ENCODE measurements around the gene VRK2. TPM values are rescaled to one million over a fixed set of nuclear protein-coding genes. Genes with fewer than 3 reads are reported as not detected.
A peak's percentile ranks its signal among the peaks of the same experiment; 100 is the strongest.

VRK2 gene
- total RNA-seq, 1 experiment from 2014 or later = 27.6 TPM

DNA sequence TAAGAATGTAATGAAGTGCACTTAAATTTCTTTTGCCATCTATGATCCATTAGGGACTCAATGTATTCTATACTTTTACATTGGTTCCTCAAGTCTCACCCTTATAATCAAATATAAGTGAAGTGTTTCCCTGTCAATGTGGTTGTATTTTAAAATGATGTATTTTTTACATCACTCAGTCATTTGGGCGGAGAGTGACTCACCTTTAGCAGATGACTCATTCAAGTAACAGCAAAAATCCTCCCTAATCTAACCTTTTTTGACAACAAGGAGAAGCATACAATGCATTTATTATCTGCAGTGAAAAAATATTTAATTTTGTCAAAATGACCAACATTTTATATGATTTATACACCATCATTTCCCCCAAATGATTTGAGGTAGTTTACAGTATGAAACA lies 100.1 kb downstream of the VRK2 start:
- CTCF ChIA-PET = no interaction called here
- intact Hi-C loops (cut with micrococcal nuclease) = no loop called here
- no TSS peak for BruUV-seq (replicated peaks)

DNA sequence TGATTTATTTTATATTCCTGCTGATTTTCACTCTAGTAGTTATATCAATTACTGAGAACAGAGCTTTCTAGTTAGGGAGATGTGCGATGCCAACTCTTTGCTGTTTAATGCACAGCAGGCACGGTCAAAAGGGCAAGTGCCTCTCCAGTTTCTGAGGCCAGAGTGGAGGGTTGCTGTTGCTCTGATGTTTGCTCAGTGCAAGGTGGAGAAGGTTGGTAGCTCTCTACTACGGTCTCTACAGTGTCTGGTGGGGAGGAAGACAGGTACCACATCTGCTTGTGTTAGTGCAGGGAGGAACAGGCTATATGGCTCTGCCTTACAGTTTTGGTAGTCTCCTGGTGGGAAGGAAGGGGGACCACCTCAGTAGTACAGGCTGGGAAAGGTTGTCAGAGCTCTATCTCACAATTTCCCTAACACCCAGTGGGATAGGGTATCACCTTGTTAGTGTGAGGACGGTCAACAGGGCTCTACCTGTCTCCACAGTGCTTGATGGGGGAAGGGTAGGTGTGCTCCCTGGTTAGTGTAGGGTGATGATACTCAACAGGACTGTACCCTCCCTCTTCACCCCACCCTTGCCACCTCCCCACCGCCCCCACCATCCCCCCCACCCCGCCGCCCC lies 108.7 kb downstream of the VRK2 start:
- peaks cover 14% of the 10 kb centered on the region for H3K4me1 ChIP-seq (ENCODE audit: insufficient read depth, low read length)
- no TSS peak for BruUV-seq (replicated peaks)
- intact Hi-C loops (cut with micrococcal nuclease) = no loop called here
- no peak overlapping the region for H3K4me2 ChIP-seq (ENCODE audit: low read length)
- TF ChIP-seq EZH2 (IDR thresholded peaks at IDR 0.05; ENCODE audit: low read length, unreplicated experiment) (no peak), EZH2phosphoT487 (IDR thresholded peaks at IDR 0.05; ENCODE audit: borderline replicate concordance, low read length) (no peak)
- TF ChIP-seq, protein P1, sequence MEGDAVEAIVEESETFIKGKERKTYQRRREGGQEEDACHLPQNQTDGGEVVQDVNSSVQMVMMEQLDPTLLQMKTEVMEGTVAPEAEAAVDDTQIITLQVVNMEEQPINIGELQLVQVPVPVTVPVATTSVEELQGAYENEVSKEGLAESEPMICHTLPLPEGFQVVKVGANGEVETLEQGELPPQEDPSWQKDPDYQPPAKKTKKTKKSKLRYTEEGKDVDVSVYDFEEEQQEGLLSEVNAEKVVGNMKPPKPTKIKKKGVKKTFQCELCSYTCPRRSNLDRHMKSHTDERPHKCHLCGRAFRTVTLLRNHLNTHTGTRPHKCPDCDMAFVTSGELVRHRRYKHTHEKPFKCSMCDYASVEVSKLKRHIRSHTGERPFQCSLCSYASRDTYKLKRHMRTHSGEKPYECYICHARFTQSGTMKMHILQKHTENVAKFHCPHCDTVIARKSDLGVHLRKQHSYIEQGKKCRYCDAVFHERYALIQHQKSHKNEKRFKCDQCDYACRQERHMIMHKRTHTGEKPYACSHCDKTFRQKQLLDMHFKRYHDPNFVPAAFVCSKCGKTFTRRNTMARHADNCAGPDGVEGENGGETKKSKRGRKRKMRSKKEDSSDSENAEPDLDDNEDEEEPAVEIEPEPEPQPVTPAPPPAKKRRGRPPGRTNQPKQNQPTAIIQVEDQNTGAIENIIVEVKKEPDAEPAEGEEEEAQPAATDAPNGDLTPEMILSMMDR (conservative IDR thresholded peaks at IDR 0.05; ENCODE audit: low read depth, low read length) = no peak
- no peaks in the 10 kb centered on the region for H4K20me1 ChIP-seq (ENCODE audit: low read length)
- H3K9me3 ChIP-seq (ENCODE audit: low read length) = no peaks in the 10 kb centered on the region
- H3F3A ChIP-seq (ENCODE audit: low read length, unreplicated experiment) = no peaks in the 10 kb centered on the region
- H3K27me3 ChIP-seq (ENCODE audit: low read length) = no peaks in the 10 kb centered on the region
- no peak for ATAC-seq
- no peak overlapping the region for H2AFZ ChIP-seq (ENCODE audit: low read length)
- POLR2A ChIA-PET (ENCODE audit: unreplicated experiment) = no interaction called here
- no peaks in the 10 kb centered on the region for H3K79me2 ChIP-seq (ENCODE audit: low read length)
- DNase-seq = no peak
- H3K36me3 ChIP-seq (ENCODE audit: low read depth, low read length) = peaks cover 21% of the 10 kb centered on the region
- H3K27ac ChIP-seq (ENCODE audit: low read length) = no peak overlapping the region
- no peak overlapping the region for H3K9ac ChIP-seq (ENCODE audit: low read length)
- CTCF ChIA-PET = no interaction called here
- no peak overlapping the region for H3K4me3 ChIP-seq (ENCODE audit: low read length)
- H3K9me2 ChIP-seq (replicated peaks; ENCODE audit: low read length) = no peaks in the 10 kb centered on the region

More for the DNA sequence above, 100.1 kb downstream of the VRK2 start:
- Histone ChIP-seq H3K9me3 (ENCODE audit: low read length) (no peaks in the 10 kb centered on the region), H3K79me2 (ENCODE audit: low read length) (no peaks in the 10 kb centered on the region), H4K20me1 (ENCODE audit: low read length) (no peaks in the 10 kb centered on the region), H3K4me2 (ENCODE audit: low read length) (peak overlapping the region; percentile 33; the same call in 1 of the 2 replicates), H3K36me3 (ENCODE audit: low read depth, low read length) (no peaks in the 10 kb centered on the region), H3K27me3 (ENCODE audit: low read length) (no peaks in the 10 kb centered on the region), H3K9ac (ENCODE audit: low read length) (no peak overlapping the region), H3F3A (ENCODE audit: low read length, unreplicated experiment) (no peaks in the 10 kb centered on the region), H2AFZ (ENCODE audit: low read length) (no peak overlapping the region), H3K4me3 (ENCODE audit: low read length) (no peak overlapping the region), H3K9me2 (replicated peaks; ENCODE audit: low read length) (no peaks in the 10 kb centered on the region), H3K27ac (ENCODE audit: low read length) (peak overlapping the region; percentile 59), H3K4me1 (ENCODE audit: insufficient read depth, low read length) (peaks cover 12% of the 10 kb centered on the region)
- TF ChIP-seq EZH2 (IDR thresholded peaks at IDR 0.05; ENCODE audit: low read length, unreplicated experiment) (no peak), EZH2phosphoT487 (IDR thresholded peaks at IDR 0.05; ENCODE audit: borderline replicate concordance, low read length) (no peak)
- TF ChIP-seq, protein P1 (conservative IDR thresholded peaks at IDR 0.05; ENCODE audit: low read depth, low read length) = no peak
- ATAC-seq = peak; percentile 68
- peak; percentile 68 for DNase-seq
- POLR2A ChIA-PET (ENCODE audit: unreplicated experiment) = no interaction called here

DNA sequence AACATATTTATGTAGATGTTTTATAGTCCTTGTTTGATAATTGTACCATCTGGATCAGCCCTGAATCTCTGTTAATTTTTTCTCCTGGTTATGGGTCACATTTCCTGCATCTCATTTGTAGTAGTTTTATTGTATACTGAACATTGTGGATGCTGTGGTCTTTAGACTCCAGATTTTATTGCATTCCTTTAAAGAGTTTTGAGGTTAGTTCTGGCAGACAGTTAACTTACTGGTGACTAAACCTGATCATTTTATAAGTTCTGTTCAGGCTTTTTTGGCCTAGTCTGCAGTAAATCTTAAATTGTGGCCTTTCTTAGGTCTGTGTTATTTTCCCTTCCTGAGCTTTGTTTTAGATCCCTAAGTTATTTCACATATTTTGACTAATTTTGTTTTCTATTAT lies 110.2 kb downstream of the VRK2 start:
- Histone ChIP-seq H3K4me3 (ENCODE audit: low read length) (no peak overlapping the region), H3K9me2 (replicated peaks; ENCODE audit: low read length) (no peaks in the 10 kb centered on the region), H4K20me1 (ENCODE audit: low read length) (no peaks in the 10 kb centered on the region), H3K27ac (ENCODE audit: low read length) (no peak overlapping the region), H3K9me3 (ENCODE audit: low read length) (no peaks in the 10 kb centered on the region), H3K4me2 (ENCODE audit: low read length) (no peak overlapping the region), H3K27me3 (ENCODE audit: low read length) (no peaks in the 10 kb centered on the region), H3K4me1 (ENCODE audit: insufficient read depth, low read length) (peaks cover 14% of the 10 kb centered on the region), H3F3A (ENCODE audit: low read length, unreplicated experiment) (no peaks in the 10 kb centered on the region), H3K9ac (ENCODE audit: low read length) (no peak overlapping the region), H3K79me2 (ENCODE audit: low read length) (no peaks in the 10 kb centered on the region), H3K36me3 (ENCODE audit: low read depth, low read length) (peaks cover 32% of the 10 kb centered on the region), H2AFZ (ENCODE audit: low read length) (no peak overlapping the region)
- intact Hi-C loops (cut with micrococcal nuclease) = no loop called here
- BruUV-seq (replicated peaks) = no TSS peak
- peak; percentile 92 for ATAC-seq
- ChIA-PET CTCF (no interaction called here), POLR2A (ENCODE audit: unreplicated experiment) (no interaction called here)
- DNase-seq = peak; percentile 43
- TF ChIP-seq, protein P1 (conservative IDR thresholded peaks at IDR 0.05; ENCODE audit: low read depth, low read length) = no peak
- no peak for TF ChIP-seq EZH2 (IDR thresholded peaks at IDR 0.05; ENCODE audit: low read length, unreplicated experiment)
- no peak for TF ChIP-seq EZH2phosphoT487 (IDR thresholded peaks at IDR 0.05; ENCODE audit: borderline replicate concordance, low read length)
